ENCODE measurements around the gene MYLK4. TPM values are rescaled to one million over a fixed set of nuclear protein-coding genes. Genes with fewer than 3 reads are reported as not detected.

MYLK4 gene
- total RNA-seq, 1 experiment from 2014 or later = 0.93 TPM

- H3K9me3 Mint-ChIP-seq (ENCODE audit: unreplicated experiment) = no peaks in the 10 kb centered on the region
- POLR2A ChIA-PET = interaction anchor here (0.7 to 0.8 kb wide), 2 partner anchors 8 to 510 kb away, joined by 3 to 4 read pairs; no protein-coding TSS in a partner anchor
- BruUV-seq (replicated peaks) = no TSS peak
These were observed 128.1 kb downstream of the MYLK4 start for GRCh38 chr6:2622671-2623070.

GRCh38 chr6:2619651-2620050 lies 131.1 kb downstream of the MYLK4 start:
- Mint-ChIP-seq H3K9me3 (ENCODE audit: unreplicated experiment) (no peaks in the 10 kb centered on the region), H3K36me3 (ENCODE audit: insufficient read depth, unreplicated experiment) (no peaks in the 10 kb centered on the region), H3K4me1 (ENCODE audit: insufficient read depth, unreplicated experiment) (no peaks in the 10 kb centered on the region), H3K27me3 (ENCODE audit: insufficient read depth, unreplicated experiment) (no peaks in the 10 kb centered on the region), H3K27ac (ENCODE audit: low read depth, unreplicated experiment) (no peak overlapping the region), H3K4me3 (ENCODE audit: unreplicated experiment) (no peak overlapping the region)
- CTCF ChIA-PET = interaction anchor here (4.9 kb wide), 1 partner anchor 14 kb away, joined by 18 read pairs; no protein-coding TSS in a partner anchor
- TF ChIP-seq, protein P1, sequence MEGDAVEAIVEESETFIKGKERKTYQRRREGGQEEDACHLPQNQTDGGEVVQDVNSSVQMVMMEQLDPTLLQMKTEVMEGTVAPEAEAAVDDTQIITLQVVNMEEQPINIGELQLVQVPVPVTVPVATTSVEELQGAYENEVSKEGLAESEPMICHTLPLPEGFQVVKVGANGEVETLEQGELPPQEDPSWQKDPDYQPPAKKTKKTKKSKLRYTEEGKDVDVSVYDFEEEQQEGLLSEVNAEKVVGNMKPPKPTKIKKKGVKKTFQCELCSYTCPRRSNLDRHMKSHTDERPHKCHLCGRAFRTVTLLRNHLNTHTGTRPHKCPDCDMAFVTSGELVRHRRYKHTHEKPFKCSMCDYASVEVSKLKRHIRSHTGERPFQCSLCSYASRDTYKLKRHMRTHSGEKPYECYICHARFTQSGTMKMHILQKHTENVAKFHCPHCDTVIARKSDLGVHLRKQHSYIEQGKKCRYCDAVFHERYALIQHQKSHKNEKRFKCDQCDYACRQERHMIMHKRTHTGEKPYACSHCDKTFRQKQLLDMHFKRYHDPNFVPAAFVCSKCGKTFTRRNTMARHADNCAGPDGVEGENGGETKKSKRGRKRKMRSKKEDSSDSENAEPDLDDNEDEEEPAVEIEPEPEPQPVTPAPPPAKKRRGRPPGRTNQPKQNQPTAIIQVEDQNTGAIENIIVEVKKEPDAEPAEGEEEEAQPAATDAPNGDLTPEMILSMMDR (IDR thresholded peaks at IDR 0.05; ENCODE audit: unreplicated experiment) = no peak
- POLR2A ChIA-PET = interaction anchor here (1.0 kb wide), 1 partner anchor 11 kb away, joined by 3 read pairs; no protein-coding TSS in a partner anchor
- intact Hi-C loops (cut with micrococcal nuclease) = no loop called here
- no TSS peak for BruUV-seq (replicated peaks)
- no peak for DNase-seq (ENCODE audit: unreplicated experiment)

More at GRCh38 chr6:2622671-2623070, 128.1 kb downstream of the MYLK4 start:
- DNase-seq (ENCODE audit: unreplicated experiment) = no peak
- Mint-ChIP-seq H3K4me1 (ENCODE audit: insufficient read depth, unreplicated experiment) (no peaks in the 10 kb centered on the region), H3K36me3 (ENCODE audit: insufficient read depth, unreplicated experiment) (no peaks in the 10 kb centered on the region), H3K27me3 (ENCODE audit: insufficient read depth, unreplicated experiment) (no peaks in the 10 kb centered on the region), H3K27ac (ENCODE audit: low read depth, unreplicated experiment) (no peak overlapping the region), H3K4me3 (ENCODE audit: unreplicated experiment) (no peak overlapping the region)
- CTCF ChIA-PET = interaction anchor here (0.5 to 0.8 kb wide), 3 partner anchors 9 to 568 kb away, joined by 3 to 4 read pairs (median 4); no protein-coding TSS in a partner anchor
- TF ChIP-seq, protein P1 (IDR thresholded peaks at IDR 0.05; ENCODE audit: unreplicated experiment) = no peak
- intact Hi-C loops (cut with micrococcal nuclease) = no loop called here

DNA sequence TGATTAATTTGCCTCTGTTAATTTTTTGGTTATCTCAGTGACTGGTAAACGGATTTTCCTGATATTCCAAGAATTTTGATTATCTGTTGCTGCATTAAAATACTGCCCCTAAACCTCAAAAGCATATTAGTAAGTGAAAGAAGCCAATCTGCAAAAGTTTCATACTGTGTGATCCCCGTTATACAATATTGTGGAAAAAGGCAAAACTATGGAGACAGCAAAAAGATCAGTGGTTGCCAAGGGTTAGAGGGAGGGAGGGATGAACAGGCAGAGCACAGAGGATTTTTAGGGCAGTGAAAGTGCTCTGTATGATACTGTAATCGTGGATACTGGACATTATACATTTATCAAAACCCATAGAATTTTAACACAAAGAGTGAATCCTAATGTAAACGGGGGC lies 133.0 kb downstream of the MYLK4 start:
- H3K9me3 Mint-ChIP-seq (ENCODE audit: unreplicated experiment) = no peaks in the 10 kb centered on the region
- intact Hi-C loops (cut with micrococcal nuclease) = no loop called here
- no peak for DNase-seq (ENCODE audit: unreplicated experiment)
- ChIA-PET POLR2A (no interaction called here), CTCF (interaction anchor here (4.9 kb wide), 1 partner anchor 16 kb away, joined by 18 read pairs; no protein-coding TSS in a partner anchor)
- H3K27me3 Mint-ChIP-seq (ENCODE audit: insufficient read depth, unreplicated experiment) = no peaks in the 10 kb centered on the region
- TF ChIP-seq, protein P1 (IDR thresholded peaks at IDR 0.05; ENCODE audit: unreplicated experiment) = no peak
- H3K27ac Mint-ChIP-seq (ENCODE audit: low read depth, unreplicated experiment) = no peak overlapping the region
- no peaks in the 10 kb centered on the region for H3K4me1 Mint-ChIP-seq (ENCODE audit: insufficient read depth, unreplicated experiment)
- BruUV-seq (replicated peaks) = no TSS peak
- no peak overlapping the region for H3K4me3 Mint-ChIP-seq (ENCODE audit: unreplicated experiment)
- H3K36me3 Mint-ChIP-seq (ENCODE audit: insufficient read depth, unreplicated experiment) = no peaks in the 10 kb centered on the region

DNA sequence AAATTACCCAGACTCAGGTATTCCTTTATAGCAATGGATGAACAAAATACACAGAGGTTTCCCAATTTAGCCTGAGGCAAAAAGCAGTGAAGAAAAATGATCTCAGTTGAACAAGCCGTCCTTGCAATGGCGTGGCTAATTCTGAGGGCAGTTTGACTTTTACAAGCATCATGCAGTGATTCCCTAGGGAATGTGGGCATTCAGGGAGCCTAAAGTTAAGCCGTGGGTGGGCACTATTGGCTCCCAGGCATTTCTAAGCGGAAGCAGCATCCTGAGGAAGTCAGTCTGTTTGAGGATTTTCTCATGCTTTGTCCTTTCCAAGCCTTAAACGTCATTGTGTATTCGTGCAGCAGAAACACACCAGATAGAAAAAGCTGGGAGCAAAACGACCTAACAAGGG lies 133.9 kb downstream of the MYLK4 start:
- CTCF ChIA-PET = interaction anchor here (4.9 kb wide), 1 partner anchor 17 kb away, joined by 18 read pairs; no protein-coding TSS in a partner anchor
- H3K27ac Mint-ChIP-seq (ENCODE audit: low read depth, unreplicated experiment) = no peak overlapping the region
- peak; percentile 49 for DNase-seq (ENCODE audit: unreplicated experiment)

More for the DNA sequence above, 133.9 kb downstream of the MYLK4 start:
- H3K9me3 Mint-ChIP-seq (ENCODE audit: unreplicated experiment) = no peaks in the 10 kb centered on the region
- H3K27me3 Mint-ChIP-seq (ENCODE audit: insufficient read depth, unreplicated experiment) = no peaks in the 10 kb centered on the region
- H3K4me3 Mint-ChIP-seq (ENCODE audit: unreplicated experiment) = no peak overlapping the region
- BruUV-seq (replicated peaks) = no TSS peak
- intact Hi-C loops (cut with micrococcal nuclease) = no loop called here
- TF ChIP-seq, protein P1 (IDR thresholded peaks at IDR 0.05; ENCODE audit: unreplicated experiment) = no peak
- no peaks in the 10 kb centered on the region for H3K36me3 Mint-ChIP-seq (ENCODE audit: insufficient read depth, unreplicated experiment)
- POLR2A ChIA-PET = no interaction called here
- H3K4me1 Mint-ChIP-seq (ENCODE audit: insufficient read depth, unreplicated experiment) = no peaks in the 10 kb centered on the region
